Right forelimb (tissue), 1 donor: Measurements from ENCODE around the gene HEPHL1.
"Not testable (repeated sequence)": the region's sequence is repeated elsewhere in the genome, so short reads cannot be mapped to it uniquely, and the experiment has no call there.

ENCODE experiments used
- DNase-seq: peaks from one replicate; pipeline ENCODE4 v3.0.0-alpha.2; 2018

The HEPHL1 gene, protein sequence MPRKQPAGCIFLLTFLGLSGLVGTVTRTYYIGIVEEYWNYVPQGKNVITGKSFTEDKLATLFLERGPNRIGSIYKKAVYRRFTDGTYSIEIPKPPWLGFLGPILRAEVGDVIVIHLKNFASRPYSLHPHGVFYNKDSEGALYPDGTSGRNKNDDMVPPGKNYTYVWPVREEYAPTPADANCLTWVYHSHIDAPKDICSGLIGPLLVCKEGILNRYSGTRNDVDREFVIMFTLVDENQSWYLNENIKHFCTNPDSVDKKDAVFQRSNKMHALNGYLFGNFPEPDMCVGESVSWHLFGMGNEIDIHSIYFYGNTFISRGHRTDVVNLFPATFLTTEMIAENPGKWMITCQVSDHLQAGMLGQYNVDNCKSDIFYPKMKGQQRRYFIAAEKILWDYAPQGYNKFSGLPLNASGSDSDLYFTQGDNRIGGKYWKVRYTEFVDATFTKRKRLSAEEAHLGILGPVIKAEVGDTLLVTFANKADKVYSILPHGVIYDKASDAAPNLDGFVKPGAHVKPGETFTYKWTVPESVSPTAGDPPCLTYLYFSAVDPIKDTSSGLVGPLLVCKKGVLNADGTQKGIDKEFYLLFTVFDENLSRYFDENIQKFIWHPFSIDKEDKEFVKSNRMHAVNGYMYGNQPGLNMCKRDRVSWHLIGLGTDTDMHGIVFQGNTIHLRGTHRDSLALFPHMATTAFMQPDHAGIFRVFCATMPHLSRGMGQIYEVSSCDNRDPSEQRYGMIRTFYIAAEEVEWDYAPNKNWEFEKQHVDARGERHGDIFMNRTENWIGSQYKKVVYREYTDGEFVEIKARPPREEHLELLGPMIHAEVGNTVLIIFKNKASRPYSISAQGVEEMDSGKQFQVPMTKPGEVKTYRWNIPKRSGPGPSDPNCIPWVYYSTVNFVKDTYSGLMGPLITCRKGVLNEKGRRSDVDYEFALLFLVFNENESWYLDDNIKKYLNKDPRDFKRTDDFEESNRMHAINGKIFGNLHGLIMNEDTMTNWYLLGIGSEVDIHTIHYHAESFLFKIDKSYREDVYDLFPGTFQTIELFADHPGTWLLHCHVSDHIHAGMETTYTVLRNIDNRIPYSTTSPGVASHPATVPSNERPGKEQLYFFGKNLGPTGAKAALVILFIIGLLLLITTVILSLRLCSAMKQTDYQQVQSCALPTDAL

DNA sequence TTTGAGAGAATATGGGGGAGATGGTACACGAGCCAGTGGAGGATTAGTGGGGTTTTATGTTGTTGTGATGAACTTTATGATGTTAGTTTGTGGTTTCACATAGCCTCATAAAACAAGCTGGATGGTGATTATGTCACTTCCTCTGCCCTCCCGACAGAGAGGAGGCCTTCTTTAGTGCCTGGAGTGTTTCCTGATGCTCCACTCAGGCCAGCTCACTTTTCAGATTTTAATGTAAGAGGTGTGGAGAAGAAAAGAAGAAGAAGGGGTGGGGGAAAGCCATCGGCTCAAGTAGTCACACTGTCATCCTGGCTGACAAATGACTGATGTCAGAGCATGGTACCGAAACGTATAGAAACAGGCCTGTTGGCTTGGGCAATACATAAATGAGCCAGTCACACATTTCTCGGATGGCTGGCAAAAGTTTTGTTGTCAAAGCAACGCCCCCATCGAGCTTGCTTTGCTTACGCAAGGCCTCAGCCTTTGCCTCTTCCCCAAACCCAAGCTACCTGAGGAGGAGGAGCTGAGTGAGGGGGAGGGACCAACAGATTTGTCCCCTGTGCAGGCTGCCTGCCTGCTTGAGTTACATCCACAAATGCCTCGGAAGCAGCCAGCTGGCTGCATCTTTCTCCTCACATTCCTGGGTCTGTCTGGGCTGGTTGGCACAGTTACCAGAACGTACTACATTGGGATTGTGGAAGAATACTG is at the start of gene HEPHL1:
Gene HEPHL1 (plus strand): TSS at position 578 of the 705 bp plus-strand sequence. CDS start 15 bp downstream, at position 593.
- no peak for DNase-seq

DNA sequence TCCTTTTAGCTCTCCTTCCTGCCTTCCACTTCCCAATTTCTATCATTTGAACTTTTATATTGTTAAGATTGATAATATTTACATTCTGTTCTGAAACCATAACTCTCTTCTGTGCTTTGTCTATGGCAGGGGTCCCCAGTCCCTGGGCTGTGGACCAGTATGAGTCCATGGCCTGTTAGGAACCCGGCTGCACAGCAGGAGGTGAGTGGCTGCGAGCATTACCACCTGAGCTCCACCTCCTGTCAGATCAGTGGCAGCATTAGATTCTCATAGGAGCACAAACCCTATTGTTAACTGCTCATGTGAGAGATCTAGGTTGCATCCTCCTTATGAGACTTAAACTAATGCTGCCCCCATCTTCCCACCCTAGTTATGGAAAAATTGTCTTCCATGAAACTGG is 48.4 kb upstream of the HEPHL1 start:
- no peak for DNase-seq

DNA sequence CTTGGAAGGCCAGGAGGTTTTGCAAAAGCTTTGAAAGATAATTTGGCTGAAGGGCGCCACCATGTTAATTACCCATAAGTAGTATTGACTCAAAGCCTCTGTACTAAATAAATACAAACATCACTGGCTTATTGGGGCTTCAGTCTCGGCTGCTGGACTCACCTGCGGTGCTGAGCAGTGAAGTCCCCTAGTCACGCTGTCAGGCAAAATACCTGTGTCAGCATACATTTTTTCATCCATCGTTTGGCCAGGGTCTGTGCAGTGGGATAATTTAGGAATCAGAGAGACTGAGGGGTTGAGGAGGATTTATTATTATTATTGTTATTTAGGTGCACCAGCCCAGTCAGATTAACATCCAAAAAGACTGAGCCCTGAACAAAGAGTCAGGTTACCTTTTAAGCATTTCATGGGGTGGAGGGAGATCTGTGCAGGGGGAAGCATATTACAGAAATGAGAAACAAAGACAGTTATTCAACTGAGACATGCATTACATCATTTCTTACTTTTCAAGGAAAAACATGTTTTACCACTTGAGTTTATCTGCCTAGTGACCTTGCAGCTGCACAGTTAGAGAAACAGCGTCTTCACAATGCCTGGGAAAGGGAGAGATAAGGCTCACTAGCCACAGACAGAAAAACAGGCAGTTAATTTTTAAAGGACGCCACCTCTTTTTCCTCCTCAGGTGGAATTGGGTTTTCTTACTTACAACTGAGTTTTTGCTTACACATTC is 47.7 kb upstream of the HEPHL1 start:
- DNase-seq: not testable (repeated sequence)

DNA sequence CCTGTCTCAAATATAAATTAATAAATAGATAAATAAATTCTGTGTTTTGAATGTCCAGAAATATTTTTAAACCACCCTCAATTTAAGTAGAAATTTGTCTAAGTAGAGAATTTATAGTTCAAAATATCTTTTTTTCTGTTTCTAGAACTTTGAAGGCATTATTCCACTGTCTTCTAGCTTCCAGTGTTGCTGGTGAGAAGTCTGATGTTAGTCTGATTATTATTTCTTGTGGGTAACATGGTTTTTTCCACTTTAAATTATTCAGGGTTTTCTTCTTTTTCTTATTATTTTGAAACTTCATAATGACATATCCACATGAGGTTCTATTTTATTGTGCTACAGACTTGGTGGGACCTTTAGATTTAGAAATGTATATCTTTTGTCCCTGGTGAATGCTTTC is 46.4 kb upstream of the HEPHL1 start:
- no peak for DNase-seq

DNA sequence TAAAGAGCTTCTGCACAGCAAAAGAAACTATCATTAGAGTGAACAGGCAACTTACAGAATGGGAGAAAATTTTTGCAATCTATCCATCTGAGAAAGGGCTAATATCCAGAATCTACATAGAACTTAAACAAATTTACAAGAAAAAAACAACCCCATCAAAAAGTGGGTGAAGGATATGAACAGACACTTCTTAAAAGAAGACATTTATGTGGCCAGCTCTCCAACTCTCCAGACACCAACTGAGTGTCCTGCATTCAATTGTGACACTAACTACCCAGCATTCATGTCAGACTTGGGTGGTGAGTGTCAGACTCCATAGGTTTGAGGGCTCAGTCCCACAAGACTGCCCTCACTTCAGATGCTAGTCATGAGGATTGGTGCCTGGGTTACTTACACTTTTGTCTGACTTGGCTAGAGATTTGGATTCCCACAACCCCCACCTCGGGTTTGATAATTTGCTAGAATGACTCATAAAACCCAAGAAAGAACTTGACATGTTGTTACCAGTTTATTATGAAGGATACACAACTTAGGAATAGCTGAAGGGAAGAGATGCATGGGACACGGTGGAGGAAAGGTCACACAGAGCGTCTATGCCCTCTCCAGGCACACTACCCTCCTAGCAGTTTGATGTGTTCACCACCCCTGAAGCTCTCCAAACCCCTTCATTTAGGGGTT is 44.4 kb upstream of the HEPHL1 start:
- not testable (repeated sequence) for DNase-seq

DNA sequence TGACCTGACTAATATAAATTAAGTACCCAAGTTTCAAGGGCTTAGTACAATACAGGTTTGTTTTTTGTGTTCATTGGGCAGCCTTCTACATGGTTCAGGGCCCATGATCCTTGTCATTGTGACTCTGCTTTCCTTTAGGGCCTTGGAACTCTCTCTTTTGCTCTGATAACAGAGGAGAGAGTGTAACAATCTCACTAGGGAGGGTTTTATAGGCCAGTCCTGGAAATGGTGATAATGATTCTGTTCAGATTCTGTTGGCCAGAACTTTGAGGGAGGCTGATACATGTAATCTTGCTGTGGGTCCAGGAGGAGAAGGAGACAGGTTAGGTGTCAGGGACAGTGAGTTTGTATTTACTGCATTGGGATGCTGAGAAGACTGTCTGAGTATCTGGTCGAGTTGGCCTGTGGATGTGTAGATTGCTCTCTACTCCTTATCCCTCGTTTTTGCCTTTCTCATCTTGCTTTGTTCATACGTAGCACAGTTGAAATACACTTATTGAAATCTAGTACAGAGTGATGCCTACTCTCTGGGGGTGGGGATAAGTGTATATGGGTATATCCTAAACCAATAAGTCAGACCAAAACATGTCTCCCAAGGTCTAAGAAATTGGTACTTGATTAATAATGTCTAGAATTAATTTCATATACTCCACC is 37.5 kb upstream of the HEPHL1 start:
- DNase-seq: no peak

DNA sequence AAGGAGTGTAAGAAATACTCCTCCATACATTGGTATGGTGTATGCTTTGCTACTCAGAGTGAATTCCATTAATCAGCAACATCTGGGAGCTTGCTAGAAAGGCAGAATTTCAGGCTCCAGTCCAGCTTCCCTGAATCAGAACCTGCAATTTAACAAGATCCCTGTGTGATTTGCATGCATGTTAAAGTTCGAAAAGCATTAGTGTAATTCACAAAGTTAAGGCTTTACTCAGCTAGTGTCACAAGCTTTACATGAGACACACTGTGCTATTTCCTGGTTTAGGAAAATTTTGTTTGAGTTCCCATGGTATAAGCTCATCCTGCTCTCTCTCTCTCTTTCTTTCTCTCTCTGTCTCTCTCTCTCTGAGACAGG is 37.0 kb upstream of the HEPHL1 start:
- DNase-seq: no peak

DNA sequence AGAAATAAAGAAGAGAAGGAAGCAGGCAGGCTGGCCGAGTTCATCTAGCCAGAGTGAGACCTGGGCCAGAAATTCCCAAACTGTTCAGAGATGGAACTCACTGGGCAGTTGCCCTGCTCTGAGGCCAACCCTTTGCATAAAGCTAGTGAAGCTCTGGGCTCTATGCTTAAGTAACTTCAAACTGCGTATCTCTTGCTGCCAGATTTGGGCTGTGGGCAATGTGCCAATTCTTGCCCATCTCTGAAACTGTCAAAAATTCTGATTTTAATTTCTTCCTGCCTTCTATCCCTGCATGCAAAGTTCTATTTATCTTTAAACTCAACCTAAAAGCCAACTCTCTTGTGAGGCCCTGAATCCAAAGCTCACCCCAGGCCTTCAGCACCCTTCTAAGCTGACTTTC is 36.2 kb upstream of the HEPHL1 start:
- no peak for DNase-seq

DNA sequence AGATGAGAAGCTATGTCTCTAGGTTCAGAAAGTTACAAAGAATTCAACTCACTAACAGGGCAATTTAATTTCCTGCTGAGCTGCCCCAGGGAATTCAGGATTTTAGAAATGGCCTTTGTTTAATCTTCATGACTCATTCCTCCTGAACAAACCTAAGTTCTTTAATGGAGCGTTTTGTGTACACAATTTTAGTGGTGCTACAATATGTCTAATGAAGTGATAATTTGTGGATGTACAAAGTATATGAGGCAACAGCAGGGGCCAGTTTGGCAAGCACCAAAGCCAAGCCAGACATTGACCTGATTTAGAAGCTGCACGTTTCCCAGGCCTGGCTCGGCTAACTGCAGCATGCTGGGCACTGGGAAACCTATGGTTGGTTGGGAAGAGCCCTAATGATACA is 34.4 kb upstream of the HEPHL1 start:
- no peak for DNase-seq

DNA sequence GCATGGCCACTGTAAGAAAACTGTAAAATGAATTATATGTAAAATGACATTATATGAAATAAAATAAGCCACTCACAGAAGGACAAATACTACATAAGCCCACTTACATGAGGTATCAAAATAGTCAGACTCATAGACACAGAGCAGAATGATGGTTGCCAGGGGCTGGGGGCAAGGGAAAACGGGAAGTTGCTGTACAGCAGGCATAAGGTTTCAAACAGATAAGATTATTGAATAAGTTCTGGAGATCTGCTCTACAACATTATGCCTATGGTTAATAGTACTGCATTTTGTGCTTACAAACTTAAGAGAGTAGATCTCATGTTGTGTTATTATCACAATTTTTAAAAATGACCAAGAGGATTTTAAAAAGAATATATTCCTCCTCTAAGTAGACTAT is 32.7 kb upstream of the HEPHL1 start:
- no peak for DNase-seq

DNA sequence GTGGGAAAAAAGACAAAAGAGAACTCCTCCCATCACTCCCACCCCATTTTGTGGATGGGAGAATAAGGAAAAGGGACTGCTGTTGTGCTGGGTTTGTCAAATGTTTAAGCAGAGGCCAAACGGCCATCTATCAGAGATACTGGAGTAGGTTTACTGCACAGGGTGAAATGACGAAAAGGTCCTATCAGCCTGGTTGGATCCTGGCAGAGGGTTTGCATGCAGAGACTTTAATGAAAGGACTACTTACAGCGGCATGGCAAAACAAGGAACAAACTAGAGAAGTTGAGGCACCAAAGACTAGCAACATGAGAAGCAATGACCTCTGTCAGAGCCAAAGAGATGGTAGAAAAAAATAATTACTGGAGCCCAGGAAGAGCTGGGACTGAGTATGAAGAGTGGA is 32.2 kb upstream of the HEPHL1 start:
- DNase-seq: no peak

DNA sequence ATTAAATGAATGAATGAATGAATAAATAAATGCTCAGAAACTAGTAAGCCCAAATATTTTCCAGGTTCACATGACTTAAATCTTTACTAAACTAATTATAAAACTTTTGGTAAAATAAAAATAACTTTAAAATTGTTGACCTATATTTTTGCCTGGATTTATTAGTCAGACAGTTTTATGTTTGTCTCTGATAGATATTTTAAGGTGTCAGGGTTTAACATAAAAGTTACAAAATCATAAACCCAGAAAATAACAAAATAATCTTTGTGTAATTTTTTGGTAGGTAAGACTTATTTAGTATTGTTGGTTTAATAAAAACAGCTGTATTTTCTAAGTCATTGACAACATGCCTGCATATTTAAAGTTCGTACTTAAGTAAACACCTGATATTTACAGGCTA is 27.4 kb upstream of the HEPHL1 start:
- no peak for DNase-seq

DNA sequence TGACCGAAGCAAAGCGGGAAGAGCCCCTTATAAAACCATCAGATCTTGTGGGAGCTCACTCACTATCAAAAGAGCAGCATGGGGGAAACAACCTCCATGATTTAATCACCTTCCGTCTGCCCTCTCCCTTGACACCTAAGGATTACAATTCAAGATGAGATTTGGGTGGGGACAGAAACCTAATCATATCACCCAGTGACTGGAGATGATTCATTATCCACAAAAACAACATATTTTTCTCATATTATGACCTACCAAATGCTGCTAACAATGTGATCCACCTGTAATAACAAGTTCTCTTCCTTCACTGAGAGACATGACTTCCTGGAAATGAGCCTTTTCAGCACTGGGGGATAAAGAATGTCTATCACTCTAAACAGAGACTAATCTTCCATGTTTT is 23.4 kb upstream of the HEPHL1 start:
- no peak for DNase-seq

DNA sequence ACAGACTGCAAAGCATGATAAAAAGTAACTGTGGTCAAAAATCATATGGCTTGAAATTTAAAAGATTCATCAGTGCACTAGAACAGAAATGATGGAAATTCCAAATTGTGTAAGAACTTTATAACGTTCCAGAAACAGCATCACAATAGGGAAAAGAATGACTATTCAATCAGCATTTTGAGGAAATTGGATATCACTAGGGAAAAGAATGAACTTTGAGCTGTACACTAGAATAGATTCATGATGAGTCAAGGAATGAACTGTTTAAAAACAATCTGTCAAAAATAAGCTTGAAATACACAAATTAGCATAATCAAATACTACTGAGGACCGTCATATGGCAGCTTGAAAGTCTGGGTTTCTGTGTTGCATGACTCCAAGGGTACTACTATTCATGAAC is 20.5 kb upstream of the HEPHL1 start:
- no peak for DNase-seq

DNA sequence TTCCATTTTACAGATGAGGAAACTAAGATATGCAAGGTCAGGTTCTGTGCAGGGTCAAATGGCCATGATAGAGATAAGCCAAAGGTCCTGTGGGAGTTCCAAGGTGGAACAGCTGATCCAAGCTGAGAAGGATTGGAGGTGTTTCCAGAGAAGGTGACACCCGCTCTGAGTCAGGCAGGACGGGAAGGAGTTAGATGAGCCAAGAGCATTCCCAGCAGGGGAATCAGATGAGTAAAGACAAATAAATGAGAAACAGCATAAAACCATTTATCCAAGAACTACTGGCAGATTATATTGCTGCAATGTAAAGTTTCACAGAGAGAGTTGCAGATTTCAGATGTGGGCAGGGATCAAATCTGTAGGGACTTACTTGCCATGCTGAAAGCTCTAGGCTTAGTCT is 18.9 kb upstream of the HEPHL1 start:
- no peak for DNase-seq

DNA sequence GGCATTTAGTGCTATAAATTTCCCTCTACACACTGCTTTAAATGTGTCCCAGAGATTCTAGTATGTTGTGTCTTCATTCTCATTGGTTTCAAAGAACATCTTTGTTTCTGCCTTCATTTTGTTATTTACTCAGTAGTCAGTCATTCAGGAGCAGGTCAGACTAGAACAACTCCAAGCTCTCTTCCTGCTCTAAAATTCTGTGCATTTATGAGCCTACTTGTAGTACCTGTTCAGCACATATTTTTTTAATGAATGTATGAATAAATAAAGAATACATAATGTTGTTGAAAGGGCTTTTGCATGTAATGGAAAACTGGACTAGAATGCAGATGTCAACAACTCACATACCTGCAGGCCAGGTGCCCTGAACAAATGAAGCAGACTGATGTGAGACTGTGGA is 13.7 kb upstream of the HEPHL1 start:
- DNase-seq: no peak

DNA sequence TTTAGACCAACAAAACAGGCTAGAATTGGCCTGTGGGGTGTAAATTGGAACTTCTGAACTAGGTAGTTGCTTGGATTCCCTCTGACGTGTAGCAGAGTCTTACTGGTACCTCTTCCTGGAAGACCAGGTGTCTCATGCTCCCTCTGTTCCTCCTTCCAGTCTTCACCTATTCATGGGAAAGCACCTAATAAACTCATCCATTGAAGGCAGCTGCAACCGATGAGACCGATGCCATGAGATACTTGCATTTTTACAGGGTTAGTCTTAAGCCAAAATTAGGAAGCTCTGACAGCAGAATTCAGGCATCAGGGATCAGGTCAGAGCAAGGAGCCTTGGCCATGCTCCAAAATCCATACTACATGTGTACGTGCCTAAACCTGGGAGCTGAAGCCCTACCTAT is 13.2 kb upstream of the HEPHL1 start:
- no peak for DNase-seq

DNA sequence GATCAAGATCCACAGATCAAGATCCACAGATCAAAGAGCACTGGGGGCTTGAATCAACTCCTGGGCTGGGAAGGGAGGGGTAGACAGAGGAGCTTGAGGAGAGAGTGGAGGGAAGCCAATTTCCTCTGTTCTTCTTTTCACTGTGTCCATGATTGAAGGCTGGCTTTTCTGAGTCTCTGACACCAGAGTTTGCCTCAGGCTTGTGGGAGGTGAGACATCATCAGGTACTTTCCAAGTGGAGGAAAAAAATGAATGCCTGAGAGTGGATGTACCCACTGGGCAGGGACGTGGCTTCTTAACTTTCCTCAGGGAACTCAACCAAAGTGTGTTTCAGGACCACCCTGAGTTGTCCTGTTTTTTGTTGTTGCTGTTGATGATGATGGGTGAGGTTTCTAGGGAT is 11.0 kb upstream of the HEPHL1 start:
- DNase-seq: no peak

DNA sequence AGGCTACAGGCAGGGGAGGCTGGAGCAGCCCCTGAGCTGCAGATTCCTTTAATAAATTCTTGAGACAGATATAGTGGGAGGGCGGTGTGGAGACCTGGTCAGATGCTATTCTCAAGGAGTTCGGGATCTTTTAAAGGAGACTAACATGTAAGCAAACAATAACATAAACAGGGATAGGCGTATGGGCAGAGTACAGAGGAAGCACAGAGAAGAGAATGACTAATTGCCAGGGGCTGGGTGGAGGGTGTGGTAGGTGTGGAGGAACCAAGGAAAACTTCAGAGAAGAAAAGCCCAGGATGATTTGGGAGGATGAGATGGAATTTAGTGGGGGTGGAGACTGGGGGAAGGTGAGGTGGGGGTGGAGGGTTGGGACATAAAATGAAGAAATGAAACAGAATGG is 9.7 kb upstream of the HEPHL1 start:
- DNase-seq: no peak

DNA sequence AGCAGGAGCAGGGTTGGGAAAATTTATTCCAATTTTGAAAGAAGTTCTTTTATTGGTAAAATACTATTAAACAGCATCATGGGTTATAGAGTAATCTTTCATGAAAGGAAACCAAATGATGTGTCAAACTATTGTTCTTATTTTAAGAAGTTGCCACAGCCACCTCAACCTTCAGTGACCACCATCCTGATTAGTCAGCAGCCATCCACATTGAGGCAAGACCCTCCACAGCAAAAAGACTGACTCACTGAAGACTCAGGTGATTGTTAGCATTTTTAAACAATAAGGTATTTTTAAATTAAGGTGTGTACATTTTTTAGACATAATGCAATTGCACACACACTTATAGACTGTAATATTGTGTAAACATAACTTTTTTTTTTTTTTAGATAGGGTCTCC is 3.7 kb upstream of the HEPHL1 start:
- no peak for DNase-seq

DNA sequence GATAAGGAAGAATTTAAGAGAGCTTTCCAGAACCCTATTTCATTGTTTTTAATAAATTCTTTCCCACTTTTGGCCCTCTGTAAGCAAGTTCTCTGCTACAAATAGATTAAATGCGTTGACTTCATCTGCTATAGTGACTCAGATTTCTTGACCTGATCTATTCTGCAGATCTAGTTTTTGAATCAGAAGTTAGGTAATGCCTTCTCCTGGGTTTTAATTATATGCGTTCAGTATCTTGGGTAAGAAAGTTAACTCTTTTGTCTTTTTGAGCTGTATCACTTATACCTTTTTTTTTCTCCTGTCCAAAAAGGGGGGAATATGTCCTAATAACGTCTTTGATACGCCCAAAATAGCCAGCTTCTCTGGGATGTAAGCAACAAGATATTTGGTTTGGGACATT is 2.4 kb upstream of the HEPHL1 start:
- no peak for DNase-seq
